HL-60 (cell line): ENCODE measurements around the gene HBE1.

Experiments
- POLR2AphosphoS5 ChIP-seq: IDR thresholded peaks from 2 replicates; pipeline ENCODE4 v1.6.1; 2012; ENCODE audit warnings: low read depth
- TF ChIP-seq, protein P1 (sequence below): IDR thresholded peaks from one replicate; pipeline ENCODE4 v1.5.1; 2011; ENCODE audit warnings: low read length, control low read depth, inconsistent platforms; ENCODE audit not compliant: insufficient read depth

DNA sequence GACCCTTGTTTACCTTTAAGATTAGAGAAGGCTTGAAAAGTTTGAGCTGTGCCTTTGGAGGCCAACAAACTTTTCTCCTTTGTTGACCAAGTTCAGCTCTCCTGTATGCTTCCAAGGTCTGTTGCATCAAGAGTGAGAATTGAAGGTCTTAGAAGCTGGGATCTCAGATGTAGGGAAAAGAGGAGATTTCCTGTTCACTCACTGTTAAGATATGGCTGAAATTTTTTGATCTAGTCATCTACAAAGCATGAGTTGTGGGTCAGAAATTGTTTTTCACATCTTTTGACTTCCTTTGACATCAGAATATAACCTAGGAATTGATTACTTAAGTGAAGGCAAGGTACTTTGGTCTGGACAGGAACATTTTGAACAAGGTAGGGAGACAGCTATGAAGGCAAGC lies 20.0 kb upstream of the HBE1 start:
- TF ChIP-seq POLR2AphosphoS5: no peak
- TF ChIP-seq, protein P1, sequence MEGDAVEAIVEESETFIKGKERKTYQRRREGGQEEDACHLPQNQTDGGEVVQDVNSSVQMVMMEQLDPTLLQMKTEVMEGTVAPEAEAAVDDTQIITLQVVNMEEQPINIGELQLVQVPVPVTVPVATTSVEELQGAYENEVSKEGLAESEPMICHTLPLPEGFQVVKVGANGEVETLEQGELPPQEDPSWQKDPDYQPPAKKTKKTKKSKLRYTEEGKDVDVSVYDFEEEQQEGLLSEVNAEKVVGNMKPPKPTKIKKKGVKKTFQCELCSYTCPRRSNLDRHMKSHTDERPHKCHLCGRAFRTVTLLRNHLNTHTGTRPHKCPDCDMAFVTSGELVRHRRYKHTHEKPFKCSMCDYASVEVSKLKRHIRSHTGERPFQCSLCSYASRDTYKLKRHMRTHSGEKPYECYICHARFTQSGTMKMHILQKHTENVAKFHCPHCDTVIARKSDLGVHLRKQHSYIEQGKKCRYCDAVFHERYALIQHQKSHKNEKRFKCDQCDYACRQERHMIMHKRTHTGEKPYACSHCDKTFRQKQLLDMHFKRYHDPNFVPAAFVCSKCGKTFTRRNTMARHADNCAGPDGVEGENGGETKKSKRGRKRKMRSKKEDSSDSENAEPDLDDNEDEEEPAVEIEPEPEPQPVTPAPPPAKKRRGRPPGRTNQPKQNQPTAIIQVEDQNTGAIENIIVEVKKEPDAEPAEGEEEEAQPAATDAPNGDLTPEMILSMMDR: no peak
